Stimulated activated CD8-positive, alpha-beta memory T cell treated with anti-CD3 and anti-CD28 coated beads, Interleukin-4, amount 100 ng/mL, for 48 hours (primary cell): ENCODE data around the gene PTBP1.

Source experiments
- DNase-seq: peaks from one replicate; pipeline ENCODE4 v3.0.0-alpha.2; 2020

PTBP1 gene

DNA sequence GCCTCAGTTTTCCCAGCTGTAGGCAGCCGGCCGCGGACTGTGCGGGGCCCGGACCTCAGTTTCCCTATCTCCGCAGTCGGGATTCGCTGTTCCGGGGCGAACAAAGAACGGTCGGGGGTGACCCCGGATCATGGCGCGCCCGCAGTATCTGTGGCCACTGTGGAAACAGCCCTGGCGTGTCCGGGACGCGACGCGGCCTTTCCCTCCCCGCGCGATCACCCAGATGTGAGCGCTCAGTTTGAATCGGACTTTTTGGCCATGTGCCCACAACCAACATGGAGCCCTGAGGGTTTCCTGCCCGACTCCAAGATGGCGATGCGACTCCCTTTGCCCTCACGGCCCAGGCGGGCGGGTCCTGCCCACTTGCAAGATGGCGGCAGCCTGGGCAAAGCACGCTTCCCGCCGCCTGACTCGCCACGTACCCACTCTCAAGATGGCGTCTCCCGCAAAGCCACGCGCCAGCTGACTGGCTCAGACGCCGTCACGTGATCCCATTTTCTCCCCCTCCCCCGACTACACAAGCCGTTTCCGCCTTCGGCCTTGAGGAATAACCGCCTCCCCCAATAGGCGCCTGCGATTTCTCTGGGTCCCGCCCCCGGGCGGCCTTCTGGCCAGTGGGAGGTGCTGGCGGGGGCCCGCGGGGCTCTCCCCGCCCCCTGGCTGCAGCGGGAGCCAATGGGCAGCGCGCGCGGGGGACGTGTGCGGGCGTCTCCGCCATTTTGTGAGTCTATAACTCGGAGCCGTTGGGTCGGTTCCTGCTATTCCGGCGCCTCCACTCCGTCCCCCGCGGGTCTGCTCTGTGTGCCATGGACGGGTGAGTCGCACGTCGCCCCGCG, at the start of gene PTBP1:
Gene PTBP1 (plus strand): TSS at position 761 of the 836 bp plus-strand sequence. CDS start 46 bp downstream, at position 807.
- peak; percentile 98 for DNase-seq

GRCh38 chr19:748274-748598, 49.0 kb upstream of the PTBP1 start:
- no peak for DNase-seq

GRCh38 chr19:749811-750210, 47.4 kb upstream of the PTBP1 start:
- no peak for DNase-seq

DNA sequence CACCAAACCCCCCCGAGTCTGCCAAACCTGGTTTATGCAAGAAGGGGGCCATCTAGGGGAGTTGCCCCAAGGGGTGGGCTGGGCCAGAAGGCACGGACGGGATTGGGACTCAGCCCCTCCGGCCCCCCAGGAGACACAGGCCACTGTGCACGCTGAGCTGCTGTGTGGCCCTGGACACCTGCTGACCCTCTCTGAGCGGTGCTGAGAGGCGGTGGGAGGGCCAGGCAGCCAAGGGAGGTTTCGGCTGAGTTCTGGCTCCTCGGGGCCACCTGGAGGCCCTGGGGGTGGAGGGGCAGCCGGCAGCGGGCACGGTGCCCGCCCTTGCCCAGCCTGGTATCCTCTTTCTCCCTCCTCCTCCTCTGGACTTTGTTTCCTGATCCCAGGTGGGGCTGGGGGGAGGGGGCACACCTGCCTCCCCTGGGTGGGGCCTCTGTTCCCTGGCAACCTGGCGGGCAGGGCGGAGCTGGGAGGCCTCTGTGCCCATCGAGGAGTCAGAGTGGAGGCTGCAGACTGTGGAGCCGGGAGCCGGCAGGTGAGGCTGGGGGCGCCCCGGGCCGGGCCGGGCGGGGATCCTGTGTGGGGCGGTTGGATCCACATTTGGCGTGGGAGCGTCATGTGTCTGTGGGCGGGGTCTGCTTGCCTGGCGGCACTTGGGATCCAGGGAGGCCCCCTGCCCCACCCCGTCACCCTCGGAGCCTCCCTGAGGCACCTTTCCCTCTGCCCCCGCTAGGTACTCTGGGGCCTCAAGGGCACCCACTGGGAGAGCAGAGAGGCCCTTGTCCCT, 46.4 kb upstream of the PTBP1 start, which contains the start of gene MISP:
Gene MISP (plus strand): TSS at position 473 of the 784 bp plus-strand sequence. CDS start 5,835 bp downstream, outside the sequence.
- no peak for DNase-seq

DNA sequence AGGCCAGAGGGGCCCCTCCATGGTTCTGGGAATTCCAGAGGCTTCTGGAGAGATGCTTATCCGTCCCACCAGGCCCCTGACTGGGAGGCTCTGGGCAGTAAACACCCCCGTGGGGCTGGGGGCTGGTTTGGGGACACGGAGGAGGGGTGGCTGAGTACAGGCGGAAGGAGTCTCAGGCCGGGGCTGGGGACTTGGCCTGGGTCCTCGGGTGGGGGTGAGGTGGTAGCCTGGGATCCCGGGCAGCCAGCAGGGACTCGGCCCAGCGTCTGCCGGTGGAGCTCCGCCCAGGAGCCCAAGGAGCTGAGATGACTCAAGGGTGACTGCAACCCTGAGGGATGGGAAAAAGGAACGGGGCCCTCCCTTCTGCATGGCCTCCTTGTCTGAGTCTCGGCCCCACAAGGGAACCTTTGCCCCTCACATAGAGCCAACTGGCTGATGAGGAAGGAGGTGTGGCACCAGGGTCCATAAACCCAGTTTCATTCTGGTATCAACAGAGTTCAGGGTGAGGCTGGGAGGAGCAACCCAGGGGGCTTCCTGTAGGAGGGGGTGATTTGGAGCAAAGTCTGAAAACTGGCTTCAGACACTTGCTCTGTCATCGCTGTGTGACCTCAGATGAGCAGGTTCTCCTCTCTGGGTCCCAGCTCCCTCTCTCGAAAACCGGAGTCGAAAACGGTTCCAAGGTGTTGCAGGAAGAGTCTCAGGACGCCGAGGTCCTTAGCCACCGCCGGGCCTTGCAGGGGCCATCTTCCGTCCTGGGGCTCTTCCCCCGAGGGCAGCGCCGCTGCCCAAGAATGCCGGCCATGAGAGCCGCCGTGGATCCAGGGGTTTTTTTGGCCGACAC, 45.5 kb upstream of the PTBP1 start:
- no peak for DNase-seq

GRCh38 chr19:752652-753517, 44.4 kb upstream of the PTBP1 start:
- no peak for DNase-seq

DNA sequence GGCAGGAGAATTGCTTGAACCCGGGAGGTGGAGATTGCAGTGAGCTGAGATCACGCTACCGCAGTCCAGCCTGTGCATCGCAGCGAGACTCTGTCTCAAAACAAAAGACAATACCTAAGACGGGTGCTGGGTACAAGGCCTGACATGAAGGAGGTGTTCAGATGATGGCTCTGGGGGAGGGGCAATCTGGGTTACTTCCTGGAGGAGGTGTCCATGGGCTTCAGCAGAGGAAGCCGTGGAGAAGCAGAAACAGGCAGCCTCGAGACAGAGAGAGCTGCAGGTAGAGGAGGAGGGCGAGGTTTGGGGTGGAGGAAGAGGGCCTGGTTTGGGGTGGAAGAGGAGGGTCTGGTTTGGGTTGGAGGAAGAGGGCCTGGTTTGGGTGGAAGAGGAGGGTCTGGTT, 42.7 kb upstream of the PTBP1 start:
- DNase-seq, result no peak

DNA sequence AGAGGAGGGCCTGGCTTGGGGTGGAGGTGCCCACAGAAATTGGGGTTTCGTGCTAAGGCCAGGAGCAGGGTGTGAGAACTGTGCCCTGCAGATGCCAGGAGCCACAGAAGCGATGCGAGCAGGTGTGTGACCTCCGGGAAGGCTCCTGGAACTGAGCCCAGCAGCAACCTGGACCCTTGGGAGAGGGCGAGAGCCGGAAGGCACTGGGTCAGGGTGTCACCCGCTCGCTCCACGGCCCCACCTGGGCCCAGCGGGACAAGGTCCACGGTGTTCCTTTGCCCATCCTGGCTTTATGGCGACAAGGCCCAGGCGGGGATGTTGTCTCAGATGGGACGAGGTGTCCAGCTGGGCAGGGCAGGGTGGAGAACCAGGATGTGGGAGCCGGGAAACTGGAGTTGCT, 42.2 kb upstream of the PTBP1 start:
- no peak for DNase-seq

- DNase-seq, result peak; percentile 50
These were observed 41.0 kb upstream of the PTBP1 start for GRCh38 chr19:756236-756635.

GRCh38 chr19:756821-757688, 40.2 kb upstream of the PTBP1 start:
- DNase-seq, result no peak

- no peak for DNase-seq
These were observed 39.2 kb upstream of the PTBP1 start for GRCh38 chr19:757811-758668.

DNA sequence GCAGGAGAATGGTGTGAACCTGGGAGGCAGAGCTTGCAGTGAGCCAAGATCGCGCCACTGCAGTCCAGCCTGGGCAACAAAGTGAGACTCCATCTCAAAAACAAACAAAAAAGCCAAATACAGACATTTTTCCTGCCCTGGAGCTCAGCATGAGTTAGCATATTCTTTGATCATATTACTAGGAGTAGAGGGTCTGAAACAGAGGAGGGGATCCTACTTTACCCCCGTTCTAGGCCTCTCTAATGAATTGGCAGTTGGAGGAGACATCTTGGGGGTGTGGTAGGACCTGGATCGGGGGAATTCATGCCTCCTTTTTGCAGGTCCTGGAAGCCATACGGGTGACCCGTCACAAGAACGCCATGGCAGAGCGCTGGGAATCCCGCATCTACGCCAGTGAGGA, 34.1 kb upstream of the PTBP1 start:
- DNase-seq, result no peak

DNA sequence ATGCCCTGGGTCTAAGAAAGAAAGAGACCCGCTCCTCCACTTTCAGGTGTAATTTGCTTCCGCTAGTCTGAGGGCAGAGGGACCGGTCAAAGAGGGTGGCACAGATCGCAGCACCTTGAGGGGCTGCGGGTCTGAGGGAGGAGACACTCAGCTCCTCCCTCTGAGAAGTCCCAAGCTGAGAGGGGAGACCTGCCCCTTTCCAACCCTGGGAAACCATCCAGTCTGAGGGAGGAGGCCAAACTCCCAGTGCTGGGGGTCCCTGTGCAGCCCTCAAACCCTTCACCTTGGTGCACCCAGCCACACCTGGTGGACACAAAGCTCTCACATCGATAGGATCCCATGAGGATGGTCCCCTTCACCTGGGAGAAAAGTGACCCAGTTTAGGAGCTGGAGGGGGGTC, 33.4 kb upstream of the PTBP1 start:
- DNase-seq, result no peak

GRCh38 chr19:764301-764700, 33.0 kb upstream of the PTBP1 start:
- DNase-seq, result no peak

DNA sequence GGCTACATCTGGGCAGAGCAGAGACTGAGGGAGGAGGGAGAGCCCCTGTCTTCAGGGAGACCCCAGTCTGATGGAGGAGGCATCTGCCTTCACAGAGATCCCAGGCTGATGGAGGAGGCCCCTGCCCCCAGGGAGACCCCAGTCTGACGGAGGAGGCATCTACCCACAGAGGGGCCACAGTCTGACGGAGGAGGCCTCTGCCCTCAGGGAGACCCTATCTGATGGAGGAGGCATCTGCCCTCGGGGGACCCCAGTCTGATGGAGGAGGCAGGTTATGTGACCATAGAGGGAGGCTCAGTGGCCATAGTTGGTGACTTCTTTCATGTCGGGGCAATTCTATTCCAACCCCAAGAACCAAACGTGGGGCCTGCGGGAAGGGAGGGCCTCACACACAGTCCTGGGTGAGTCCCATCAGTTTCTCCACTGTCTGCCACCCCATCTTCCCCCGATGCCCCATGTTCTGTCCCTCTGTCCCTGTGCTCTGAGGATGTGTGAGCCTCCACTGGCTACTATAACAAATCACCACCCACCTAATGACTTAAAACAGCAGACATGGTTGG, 32.0 kb upstream of the PTBP1 start:
- no peak for DNase-seq

GRCh38 chr19:768424-768823, 28.8 kb upstream of the PTBP1 start:
- DNase-seq, result no peak

DNA sequence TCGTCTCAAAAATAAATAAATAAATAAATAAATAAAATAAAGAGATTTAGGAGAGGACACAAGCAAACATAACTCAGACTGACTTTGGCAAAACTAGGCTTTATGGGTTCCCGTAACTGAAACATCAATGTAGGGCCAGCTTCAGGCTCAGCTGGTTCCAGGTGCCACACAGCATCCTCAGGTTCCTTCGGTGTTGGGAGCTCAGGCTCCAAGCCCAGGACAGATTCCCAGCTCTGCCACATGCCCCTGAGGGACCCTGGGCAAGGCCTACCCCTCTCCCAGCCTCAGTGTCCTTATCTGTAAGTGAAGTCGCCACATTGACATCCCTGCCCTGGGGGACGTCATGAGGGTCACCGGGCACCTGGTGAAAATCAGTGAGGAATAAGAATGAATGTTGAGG, 27.6 kb upstream of the PTBP1 start:
- DNase-seq, result no peak

GRCh38 chr19:771332-771785, 25.9 kb upstream of the PTBP1 start:
- peak; percentile 48 for DNase-seq

DNA sequence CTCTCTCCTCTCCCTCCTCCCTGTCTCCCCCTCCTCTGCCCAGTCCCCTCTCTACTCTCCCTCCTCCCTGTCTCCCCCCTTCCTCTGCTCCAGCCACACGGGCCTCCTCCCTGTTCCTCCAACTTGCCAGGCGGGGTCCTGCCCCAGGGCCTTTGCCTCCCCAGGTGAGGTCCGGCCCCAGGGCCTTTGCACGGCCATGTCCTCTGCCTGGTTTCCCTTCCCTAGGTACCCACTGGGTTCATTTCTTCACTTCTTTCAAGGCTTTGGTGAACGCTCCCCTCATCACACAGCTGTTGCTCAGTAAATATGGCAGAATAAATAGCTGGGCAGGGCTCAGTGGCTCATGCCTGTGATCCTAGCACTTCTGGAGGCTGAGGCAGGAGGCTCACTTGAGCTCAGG, 25.2 kb upstream of the PTBP1 start:
- DNase-seq, result no peak
